Astrocyte (in vitro differentiated cells and primary cell): ENCODE data around the gene ASF1B.

Source experiments
- CTCF ChIP-seq: IDR thresholded peaks from 2 replicates; pipeline ENCODE4 v1.5.1; 2011; ENCODE audit warnings: low read depth, mild to moderate bottlenecking, inconsistent platforms, low read length, moderate library complexity; ENCODE audit not compliant: insufficient read depth
- EZH2 ChIP-seq: IDR thresholded peaks from 2 replicates; pipeline ENCODE4 v1.6.1; 2012; ENCODE audit warnings: mild to moderate bottlenecking, low read length, inconsistent platforms; ENCODE audit not compliant: insufficient read depth

- no peak for TF ChIP-seq CTCF
- no peak for TF ChIP-seq EZH2
These were observed 17.2 kb downstream of the ASF1B start for GRCh38 chr19:14119146-14119545.
